Stomach (tissue), 9 donors: ENCODE data around the gene DNAJC1. TPM values are rescaled to one million over a fixed set of nuclear protein-coding genes. Genes with fewer than 3 reads are reported as not detected.

Experiments used
- DNase-seq, 2 donors: peaks; one replicate each; pipeline versions ENCODE4 v3.0.0 to v3.0.0-alpha.2; 2013 to 2019
- H3K27ac ChIP-seq, 5 donors: fragments of 200-600 bp in 4 of 5; sonication (generic) in 4 of 5; one replicate each; pipeline ENCODE4 v1.5.1; 2013 to 2019; ENCODE audit warnings: mild to moderate bottlenecking in 1 of 5, moderate library complexity in 1 of 5
- H3K27me3 ChIP-seq, 3 donors: fragments of 200-600 bp; sonication (generic); one replicate each; pipeline ENCODE4 v1.5.1; 2017 to 2019; ENCODE audit warnings: mixed run types in 1 of 3
- H3K36me3 ChIP-seq, 4 donors: fragments of 200-600 bp; sonication (generic); 1 replicate in 3 of 4; 2 replicates in 1 of 4; pipeline ENCODE4 v1.5.1; 2016 to 2019
- H3K4me1 ChIP-seq, 4 donors: fragments of 200-600 bp; sonication (generic); one replicate each; pipeline ENCODE4 v1.5.1; 2016 to 2019
- H3K4me3 ChIP-seq, 4 donors: fragments of 200-600 bp; sonication (generic) in 3 of 4; one replicate each; pipeline ENCODE4 v1.5.1; 2016 to 2019; ENCODE audit warnings: mild to moderate bottlenecking in 1 of 4
- H3K9me3 ChIP-seq, 4 donors: fragments of 200-600 bp; sonication (generic); one replicate each; pipeline ENCODE4 v1.5.1; 2016 to 2019
- EP300 ChIP-seq: sonication (generic); formaldehyde crosslinking; IDR thresholded peaks from one replicate; pipeline ENCODE4 v1.6.1; 2017; ENCODE audit warnings: antibody characterized with exemption
- POLR2A ChIP-seq, 4 donors: fragments of 450-650 bp; IDR thresholded peaks; one replicate each; pipeline ENCODE4 v1.6.1; 2016; ENCODE audit warnings: antibody characterized with exemption in 4 of 4, control low read depth in 2 of 4, mild to moderate bottlenecking in 1 of 4, moderate library complexity in 1 of 4
- POLR2AphosphoS5 ChIP-seq, 3 donors: sonication (generic); formaldehyde crosslinking; IDR thresholded peaks; one replicate each; pipeline ENCODE4 v1.6.1; 2016; ENCODE audit warnings: antibody characterized with exemption in 3 of 3
- WGBS, 5 donors: extraction: QIAGEN DNeasy Blood & Tissue Kit in 3 of 5; methylation state at CpG; one replicate each; pipeline versions ENCODE4 v1.1.5 to v1.1.7; 2013 to 2018; 5-methylcytosine and 5-hydroxymethylcytosine counted together
- intact Hi-C: fragments of 100-400 bp; cut with DNase I; formaldehyde crosslinking; loops from one replicate; pipeline ENCODE4 v1.15.1; 2023; ENCODE audit warnings: low total_unique reads
- polyA plus RNA-seq, 3 donors: library from polyadenylated mRNA; stranded (reverse); fragments of 200-250 nt; gene quantifications; one replicate each; pipeline ENCODE4 v1.2.3, GENCODE V29; 2013
- total RNA-seq, 5 donors: library from RNA; depleted of rRNA; stranded (reverse); fragments of >200 nt; gene quantifications; one replicate each; pipeline versions ENCODE4 v1.1.0 to v1.2.3, GENCODE V29; 2014 to 2016
- TF ChIP-seq, protein P1 (sequence below), 7 experiments: fragments of 450-650 bp in 4 of 7; fragments of 200-600 bp in 3 of 7; sonication (generic) in 3 of 7; IDR thresholded peaks; one replicate each; pipeline ENCODE4 v1.5.1; 2016 to 2019; ENCODE audit warnings: antibody characterized with exemption in 7 of 7, control low read depth in 2 of 7, mild to moderate bottlenecking in 1 of 7
- donor health status: healthy with polysubstance abuse.
- donor health status: Bipolar disorder and iron deficiency.
- donor health status: healthy.

Gene DNAJC1
- total and polyA plus RNA-seq, 8 donors: 16.3 to 344 (median 29.9) TPM

DNA sequence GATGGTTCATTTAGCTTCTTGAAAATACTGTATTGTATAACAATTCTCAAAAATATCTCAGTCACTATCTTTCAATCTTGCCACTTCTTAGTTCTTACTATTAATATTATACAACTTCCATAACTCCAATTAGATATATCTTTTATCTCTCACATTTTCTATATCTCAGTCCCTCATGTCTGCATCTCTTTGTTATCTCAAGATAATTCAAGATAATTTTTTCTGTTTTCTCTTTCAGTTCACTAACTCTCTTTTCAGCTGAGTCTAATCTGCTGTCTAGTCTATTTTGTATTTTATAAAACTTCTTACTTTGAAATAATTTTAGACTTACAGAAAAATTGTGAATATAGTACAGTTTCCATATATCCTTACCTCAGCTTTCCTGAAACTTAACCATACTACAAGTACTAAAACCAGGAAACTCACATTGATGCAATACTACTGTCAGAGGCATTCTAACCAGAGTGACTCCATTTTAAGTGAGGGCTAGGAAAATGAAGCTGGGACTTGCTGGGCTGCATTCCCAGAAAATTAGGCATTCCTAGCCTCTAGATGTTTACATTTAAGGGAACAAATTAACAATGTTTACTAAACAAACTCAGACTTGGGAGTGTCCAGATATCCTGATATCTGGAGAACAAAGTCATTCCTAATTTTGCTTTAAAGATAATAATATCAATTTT is 38.4 kb downstream of the DNAJC1 start:
- peaks cover 0 to 21% (median under 1%) of the 10 kb centered on the region in 4 donors for H3K4me1 ChIP-seq
- intact Hi-C loops: no loop called here
- no peaks in the 10 kb centered on the region for H3K9me3 ChIP-seq
- TF ChIP-seq EP300 (no peak), POLR2A (IDR thresholded peaks at IDR 0.05) (no peak), POLR2AphosphoS5 (IDR thresholded peaks at IDR 0.05) (no peak)
- TF ChIP-seq, protein P1, sequence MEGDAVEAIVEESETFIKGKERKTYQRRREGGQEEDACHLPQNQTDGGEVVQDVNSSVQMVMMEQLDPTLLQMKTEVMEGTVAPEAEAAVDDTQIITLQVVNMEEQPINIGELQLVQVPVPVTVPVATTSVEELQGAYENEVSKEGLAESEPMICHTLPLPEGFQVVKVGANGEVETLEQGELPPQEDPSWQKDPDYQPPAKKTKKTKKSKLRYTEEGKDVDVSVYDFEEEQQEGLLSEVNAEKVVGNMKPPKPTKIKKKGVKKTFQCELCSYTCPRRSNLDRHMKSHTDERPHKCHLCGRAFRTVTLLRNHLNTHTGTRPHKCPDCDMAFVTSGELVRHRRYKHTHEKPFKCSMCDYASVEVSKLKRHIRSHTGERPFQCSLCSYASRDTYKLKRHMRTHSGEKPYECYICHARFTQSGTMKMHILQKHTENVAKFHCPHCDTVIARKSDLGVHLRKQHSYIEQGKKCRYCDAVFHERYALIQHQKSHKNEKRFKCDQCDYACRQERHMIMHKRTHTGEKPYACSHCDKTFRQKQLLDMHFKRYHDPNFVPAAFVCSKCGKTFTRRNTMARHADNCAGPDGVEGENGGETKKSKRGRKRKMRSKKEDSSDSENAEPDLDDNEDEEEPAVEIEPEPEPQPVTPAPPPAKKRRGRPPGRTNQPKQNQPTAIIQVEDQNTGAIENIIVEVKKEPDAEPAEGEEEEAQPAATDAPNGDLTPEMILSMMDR (IDR thresholded peaks at IDR 0.05): no peak
- H3K4me3 ChIP-seq: no peak overlapping the region
- H3K27me3 ChIP-seq: no peaks in the 10 kb centered on the region
- DNase-seq: no peak
- H3K36me3 ChIP-seq: no peaks in the 10 kb centered on the region
- no peak overlapping the region for H3K27ac ChIP-seq

DNA sequence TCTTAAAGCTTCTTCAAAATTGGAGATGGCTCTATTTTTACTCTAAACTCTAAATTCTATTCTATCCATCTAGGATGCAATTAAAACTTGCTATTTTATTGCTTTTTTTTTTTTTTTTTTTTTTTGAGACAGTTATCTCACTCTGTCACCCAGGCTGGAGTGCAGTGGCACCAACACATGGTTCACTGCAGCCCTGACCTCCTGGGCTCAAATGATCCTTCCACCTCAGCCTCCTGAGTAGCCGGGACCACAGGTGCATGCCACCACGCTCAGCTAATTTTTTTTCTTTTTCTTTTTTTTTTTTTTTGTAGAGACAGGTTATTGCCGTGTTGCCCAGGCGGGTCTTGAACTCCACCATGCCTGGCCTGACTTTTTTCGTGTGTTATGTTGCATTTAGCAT is 41.2 kb downstream of the DNAJC1 start:
- H3K36me3 ChIP-seq: no peaks in the 10 kb centered on the region
- H3K27me3 ChIP-seq: no peaks in the 10 kb centered on the region
- no peak for TF ChIP-seq POLR2AphosphoS5 (IDR thresholded peaks at IDR 0.05)
- no peak for TF ChIP-seq POLR2A (IDR thresholded peaks at IDR 0.05)
- TF ChIP-seq, protein P1 (IDR thresholded peaks at IDR 0.05): no peak
- TF ChIP-seq EP300: no peak
- H3K4me3 ChIP-seq: no peak overlapping the region
- no peaks in the 10 kb centered on the region for H3K9me3 ChIP-seq
- intact Hi-C loops: no loop called here
- no peak overlapping the region for H3K27ac ChIP-seq
- WGBS, 5 donors: 95 to 100% (median 99%) methylated on average over 5 of the region's 5 CpGs
- DNase-seq: no peak
- peaks cover 0 to 21% (median 0%) of the 10 kb centered on the region in 4 donors for H3K4me1 ChIP-seq

DNA sequence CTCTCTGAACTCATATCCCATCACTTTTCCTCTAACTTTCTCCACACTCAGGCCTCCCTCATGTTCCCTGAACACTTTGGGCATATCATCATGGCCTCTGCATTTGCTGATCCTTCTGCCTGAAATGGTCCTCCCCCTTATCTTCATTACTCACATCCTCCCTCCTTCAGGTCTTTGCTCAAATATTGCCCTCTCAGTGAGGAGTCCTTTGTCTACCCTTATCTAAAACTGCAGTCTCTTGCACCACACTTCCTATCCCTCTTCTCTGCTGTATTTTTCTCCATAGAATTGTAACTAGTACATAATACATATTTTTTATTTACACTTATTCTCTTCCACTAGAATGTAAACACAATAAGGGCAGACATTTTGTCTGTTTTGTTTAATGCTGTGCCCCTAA is 41.7 kb downstream of the DNAJC1 start:
- H3K4me1 ChIP-seq: peaks cover 0 to 21% (median 0%) of the 10 kb centered on the region in 4 donors

DNA sequence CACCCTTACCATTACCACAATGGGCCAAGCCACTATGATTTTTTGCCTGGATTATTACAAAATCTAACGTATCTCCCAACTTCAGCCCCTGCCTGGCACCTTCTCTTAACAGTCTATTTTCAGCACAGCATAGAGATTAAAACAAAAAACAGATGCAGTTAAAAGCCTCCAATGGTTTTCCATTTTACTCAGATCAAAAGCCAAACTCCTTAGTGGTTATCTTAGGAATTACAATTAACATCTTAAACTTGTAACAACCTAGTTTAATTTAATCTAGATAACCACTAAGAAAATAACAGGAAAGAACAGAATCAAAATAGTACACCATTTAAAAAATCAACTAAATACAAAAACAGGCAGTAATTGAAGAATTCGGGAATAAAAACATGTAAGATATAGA is 43.5 kb downstream of the DNAJC1 start:
- Histone ChIP-seq H3K9me3 (no peaks in the 10 kb centered on the region), H3K27ac (no peak overlapping the region), H3K27me3 (no peaks in the 10 kb centered on the region), H3K4me3 (no peak overlapping the region), H3K36me3 (no peaks in the 10 kb centered on the region), H3K4me1 (peaks cover 0 to 7% (median 0%) of the 10 kb centered on the region in 4 donors)
- TF ChIP-seq POLR2A (IDR thresholded peaks at IDR 0.05): no peak
- TF ChIP-seq, protein P1 (IDR thresholded peaks at IDR 0.05): peak in 1 of 7 experiments; percentile 17
- no peak for DNase-seq
- WGBS, 5 donors: 56 to 87% (median 69%) methylated on average over 2 of the region's 2 CpGs
- intact Hi-C loops: no loop called here

More for the DNA sequence above, 41.7 kb downstream of the DNAJC1 start:
- intact Hi-C loops: no loop called here
- Histone ChIP-seq H3K9me3 (no peaks in the 10 kb centered on the region), H3K36me3 (no peaks in the 10 kb centered on the region), H3K4me3 (no peak overlapping the region), H3K27me3 (no peaks in the 10 kb centered on the region), H3K27ac (no peak overlapping the region)
- DNase-seq: no peak
- TF ChIP-seq, protein P1 (IDR thresholded peaks at IDR 0.05): no peak
- TF ChIP-seq POLR2A (IDR thresholded peaks at IDR 0.05) (no peak), EP300 (no peak), POLR2AphosphoS5 (IDR thresholded peaks at IDR 0.05) (no peak)
